SK-N-SH (cell line): ENCODE measurements around the gene VGF. TPM values are rescaled to one million over a fixed set of nuclear protein-coding genes. Genes with fewer than 3 reads are reported as not detected.

Source experiments
- CTCF ChIA-PET: fragments of 300-600, 350-600 bp; formaldehyde crosslinking; extraction: SDS; loops from one replicate; lab custom pipeline; 2021; lab: Yijun Ruan, JAX
- POLR2A ChIA-PET: fragments of 350-600 bp; sonication (Branson Sonifier 250); formaldehyde crosslinking; extraction: SDS; loops from one replicate; lab custom pipeline; 2020; ENCODE audit warnings: antibody characterized with exemption, inconsistent platforms; lab: Yijun Ruan, JAX
- DNase-seq: peaks from one replicate; pipeline ENCODE4 v3.0.0; 2012
- H2AFZ ChIP-seq: fragments of 200-600 bp; sonication (generic); 2 replicates; pipeline ENCODE4 v1.8.1; 2016; ENCODE audit warnings: antibody characterized with exemption, mild to moderate bottlenecking, low read depth
- H3F3A ChIP-seq: fragments of 200-600 bp; sonication (generic); replicated peaks from 2 replicates; pipeline ENCODE3; 2016; ENCODE audit warnings: antibody characterized with exemption, mild to moderate bottlenecking; ENCODE audit not compliant: insufficient read depth
- H3K27ac ChIP-seq, 2 experiments: fragments of 200-500 bp in 1 of 2; fragments of 200-600 bp in 1 of 2; sonication (Bioruptor generic) in 1 of 2; sonication (generic), shearing (Covaris generic) in 1 of 2; 2 replicates each; pipeline versions ENCODE4 v1.5.1 to v1.6.1; 2014 to 2016; ENCODE audit warnings: low read depth in 2 of 2, inconsistent platforms in 1 of 2, low read length in 1 of 2, mild to moderate bottlenecking in 1 of 2, mixed read lengths in 1 of 2
- H3K27me3 ChIP-seq: fragments of 200-600 bp; sonication (generic), shearing (Covaris generic); 2 replicates; pipeline ENCODE4 v1.6.1; 2016; ENCODE audit warnings: mixed run types; ENCODE audit not compliant: insufficient read depth
- H3K36me3 ChIP-seq, 2 experiments: fragments of 200-500 bp in 1 of 2; fragments of 200-600 bp in 1 of 2; sonication (Bioruptor generic) in 1 of 2; sonication (generic) in 1 of 2; replicated peaks in 1 of 2; 2 replicates each; pipeline versions ENCODE3 to v1.5.1; 2014 to 2016; ENCODE audit warnings: low read length in 1 of 2, mild to moderate bottlenecking in 1 of 2; ENCODE audit not compliant: insufficient read depth in 2 of 2, control insufficient read depth in 1 of 2
- H3K4me1 ChIP-seq, 2 experiments: fragments of 200-500 bp in 1 of 2; fragments of 200-600 bp in 1 of 2; sonication (Bioruptor generic) in 1 of 2; sonication (generic), shearing (Covaris generic) in 1 of 2; 2 replicates each; pipeline versions ENCODE4 v1.5.1 to v1.6.1; 2014 to 2016; ENCODE audit warnings: low read depth in 1 of 2, low read length in 1 of 2, mixed run types in 1 of 2; ENCODE audit not compliant: insufficient read depth in 2 of 2, control insufficient read depth in 1 of 2
- H3K4me2 ChIP-seq: fragments of 200-600 bp; sonication (generic), shearing (Covaris generic); 2 replicates; pipeline ENCODE4 v1.6.1; 2017; ENCODE audit warnings: mixed run types
- H3K4me3 ChIP-seq, 2 experiments: fragments of 200-500 bp in 1 of 2; fragments of 200-600 bp in 1 of 2; sonication (Bioruptor generic) in 1 of 2; sonication (generic), shearing (Covaris generic) in 1 of 2; 2 replicates each; pipeline versions ENCODE4 v1.5.1 to v1.8.1; 2014 to 2016; ENCODE audit warnings: low read depth in 2 of 2, inconsistent platforms in 1 of 2, low read length in 1 of 2, mild to moderate bottlenecking in 1 of 2, mixed read lengths in 1 of 2, moderate library complexity in 1 of 2
- H3K79me2 ChIP-seq: fragments of 200-600 bp; sonication (generic); 2 replicates; pipeline ENCODE4 v1.8.1; 2017; ENCODE audit warnings: mild to moderate bottlenecking; ENCODE audit not compliant: insufficient read depth
- H3K9ac ChIP-seq: fragments of 200-600 bp; sonication (generic); 2 replicates; pipeline ENCODE4 v1.6.1; 2017; ENCODE audit warnings: mixed run types
- H3K9me2 ChIP-seq: fragments of 200-600 bp; sonication (generic); 2 replicates; pipeline ENCODE4 v1.6.1; 2017; ENCODE audit warnings: mixed run types
- H3K9me3 ChIP-seq: fragments of 200-600 bp; sonication (generic); 2 replicates; pipeline ENCODE4 v1.6.1; 2017; ENCODE audit warnings: mixed run types, mild to moderate bottlenecking, moderate library complexity
- H4K20me1 ChIP-seq: fragments of 200-600 bp; sonication (generic); 2 replicates; pipeline ENCODE4 v1.6.1; 2017; ENCODE audit warnings: mild to moderate bottlenecking, mixed run types; ENCODE audit not compliant: insufficient read depth
- CHD2 ChIP-seq: fragments of 150-350 bp; IDR thresholded peaks from 2 replicates; pipeline ENCODE4 v1.6.1; 2018; ENCODE audit warnings: low read length; ENCODE audit not compliant: partially characterized antibody
- CTCF ChIP-seq: fragments of 200-600 bp; sonication (generic); IDR thresholded peaks from 2 replicates; pipeline ENCODE4 v1.6.1; 2017; ENCODE audit warnings: antibody characterized with exemption, mild to moderate bottlenecking, moderate library complexity
- ELF1 ChIP-seq: IDR thresholded peaks from 2 replicates; pipeline ENCODE4 v1.4.0; 2012
- EP300 ChIP-seq, 2 experiments: IDR thresholded peaks; 2 replicates each; pipeline versions ENCODE4 v1.4.0 to v1.6.1; 2012; ENCODE audit warnings: borderline replicate concordance in 1 of 2, low read depth in 1 of 2, low read length in 1 of 2
- GATA2 ChIP-seq: sonication (generic); formaldehyde crosslinking; IDR thresholded peaks from 2 replicates; pipeline ENCODE4 v1.5.0; 2020; ENCODE audit warnings: mild to moderate bottlenecking, missing genetic modification reagents
- IRF3 ChIP-seq: fragments of 150-350 bp; IDR thresholded peaks from 2 replicates; pipeline ENCODE4 v1.6.1; 2016; ENCODE audit warnings: mild to moderate bottlenecking, low read depth, low read length
- JUND ChIP-seq: IDR thresholded peaks from 2 replicates; pipeline ENCODE4 v1.4.0; 2012
- MEF2A ChIP-seq: IDR thresholded peaks from 2 replicates; pipeline ENCODE4 v1.4.0; 2012; ENCODE audit warnings: low read depth, borderline replicate concordance
- MXI1 ChIP-seq: IDR thresholded peaks from 2 replicates; pipeline ENCODE4 v1.6.1; 2012; ENCODE audit warnings: mild to moderate bottlenecking, low read depth, low read length, improper control_type of control experiment
- NRF1 ChIP-seq: IDR thresholded peaks from 2 replicates; pipeline ENCODE4 v1.6.1; 2012; ENCODE audit warnings: low read depth, mild to moderate bottlenecking, low read length
- PBX3 ChIP-seq: IDR thresholded peaks from 2 replicates; pipeline ENCODE4; 2012
- POLR2AphosphoS5 ChIP-seq: IDR thresholded peaks from 2 replicates; pipeline ENCODE4 v1.6.1; 2012; ENCODE audit warnings: low read depth, low read length
- REST ChIP-seq: IDR thresholded peaks from 2 replicates; pipeline ENCODE4 v1.6.1; 2012; ENCODE audit warnings: mild to moderate bottlenecking, low read depth, low read length, moderate library complexity
- SIN3A ChIP-seq: IDR thresholded peaks from 2 replicates; pipeline ENCODE4 v1.6.1; 2012; ENCODE audit warnings: low read depth, mild to moderate bottlenecking, low read length, moderate library complexity, borderline replicate concordance
- SMC3 ChIP-seq: IDR thresholded peaks from 2 replicates; pipeline ENCODE4 v1.6.1; 2012; ENCODE audit warnings: low read depth, low read length, improper control_type of control experiment
- TAF1 ChIP-seq: IDR thresholded peaks from 2 replicates; pipeline ENCODE4 v1.6.1; 2012; ENCODE audit warnings: low read depth, mild to moderate bottlenecking, low read length, moderate library complexity, borderline replicate concordance
- TEAD4 ChIP-seq: IDR thresholded peaks from 2 replicates; pipeline ENCODE4 v1.4.0; 2012; ENCODE audit warnings: mild to moderate bottlenecking, borderline replicate concordance; ENCODE audit not compliant: insufficient read depth
- USF1 ChIP-seq: IDR thresholded peaks from 2 replicates; pipeline ENCODE4 v1.4.0; 2012; ENCODE audit warnings: low read depth, borderline replicate concordance
- YY1 ChIP-seq: IDR thresholded peaks from 2 replicates; pipeline ENCODE4 v1.4.0; 2012; ENCODE audit warnings: low read depth, mild to moderate bottlenecking
- ZBTB33 ChIP-seq: IDR thresholded peaks from 2 replicates; pipeline ENCODE4 v1.4.0; 2012; ENCODE audit warnings: low read depth, borderline replicate concordance
- WGBS: methylation state at CpG from one replicate; pipeline ENCODE4 v1.1.6; 2017; ENCODE audit warnings: low lambda C conversion rate; 5-methylcytosine and 5-hydroxymethylcytosine counted together
- polyA plus RNA-seq, 3 experiments: library from polyadenylated mRNA; depleted of rRNA; stranded (reverse); fragments of >200 nt; gene quantifications; 2 replicates each; pipeline ENCODE4 v1.2.3, GENCODE V29; 2012

VGF gene
- polyA plus RNA-seq, 1 of the 3 experiments (the other 2 are of a cell fraction) = 54.3 TPM

- Histone ChIP-seq H3K4me2 (peak overlapping the region; percentile 98), H3K4me3 (peak overlapping the region; percentile 23 to 25; a peak in 3 of 4 replicates), H3K9ac (no peak overlapping the region), H3K27me3 (no peaks in the 10 kb centered on the region; the same call in 1 of the 2 replicates), H3K36me3 (peaks cover 0 to 3% of the 10 kb centered on the region in 2 experiments), H3F3A (peaks cover 40% of the 10 kb centered on the region), H3K27ac (peak overlapping the region; percentile 31 to 67; a peak in 3 of 4 replicates), H3K4me1 (peaks cover 36 to 69% of the 10 kb centered on the region in 2 experiments), H3K9me2 (no peaks in the 10 kb centered on the region), H2AFZ (no peak overlapping the region), H3K79me2 (no peaks in the 10 kb centered on the region), H3K9me3 (no peaks in the 10 kb centered on the region), H4K20me1 (peaks cover 18% of the 10 kb centered on the region)
- POLR2A ChIA-PET = interaction anchor here (0.6 to 3.0 kb wide), 3 partner anchors 11 to 78 kb away, joined by 4 to 43 read pairs (median 13); partner anchors contain the start of gene FIS1
- CTCF ChIA-PET = interaction anchor here (1.3 to 3.8 kb wide), 5 partner anchors 11 to 116 kb away, joined by 5 to 26 read pairs (median 17); partner anchors contain the start of gene FIS1
- DNase-seq = peak; percentile 78
- 2% methylated on average over 19 of the region's 19 CpGs for WGBS
- TF ChIP-seq JUND (peak; percentile 58), CHD2 (peak; percentile 93), POLR2AphosphoS5 (peak; percentile 54; the same call in 1 of the 2 replicates), USF1 (peak; percentile 52; the same call in 1 of the 2 replicates), ZBTB33 (no peak), SMC3 (no peak), PBX3 (peak; percentile 51), MEF2A (no peak), CTCF (no peak), IRF3 (no peak), TAF1 (peak; percentile 2; the same call in 1 of the 2 replicates), GATA2 (CRISPR knock-in tag) (no peak), TEAD4 (no peak), MXI1 (peak; percentile 86), SIN3A (peak; percentile 46; the same call in 1 of the 2 replicates), REST (no peak), YY1 (no peak), ELF1 (no peak), NRF1 (no peak), EP300 (IDR thresholded peaks at IDR 0.05; ENCODE audit: borderline replicate concordance in 1 of 2, low read depth in 1 of 2, low read length in 1 of 2) (peak in 1 of 2 experiments; percentile 40; a peak in 2 of 4 replicates)
Observed at GRCh38 chr7:101166909-101167644, 1.7 kb upstream of the VGF start.
